ENCODE data around the gene RASGRF1. TPM values are rescaled to one million over a fixed set of nuclear protein-coding genes. Genes with fewer than 3 reads are reported as not detected.

Gene RASGRF1
- total RNA-seq, 1 experiment from 2014 or later = 0.59 TPM

GRCh38 chr15:79088426-79089205 lies 2.0 kb downstream of the RASGRF1 start:
- TF ChIP-seq CTCF (IDR thresholded peaks at IDR 0.05) (no peak), SIN3A (IDR thresholded peaks at IDR 0.05; ENCODE audit: borderline replicate concordance, insufficient read depth, low read depth, low read length) (no peak), REST (IDR thresholded peaks at IDR 0.05; ENCODE audit: insufficient read depth in 1 of 2, low read depth in 2 of 2, low read length in 1 of 2) (no peak), POLR2AphosphoS5 (IDR thresholded peaks at IDR 0.05; ENCODE audit: low read depth, low read length) (no peak), TCF7L2 (IDR thresholded peaks at IDR 0.05; ENCODE audit: low read depth, low read length) (no peak)
- Histone ChIP-seq H3K4me3 (ENCODE audit: low read depth in 2 of 2, low read length in 2 of 2) (no peak overlapping the region), H3K9me3 (ENCODE audit: control insufficient read depth, insufficient read depth, low read depth, low read length) (no peaks in the 10 kb centered on the region), H3K27ac (ENCODE audit: low read length) (no peak overlapping the region), H3K4me1 (ENCODE audit: control insufficient read depth, insufficient read depth, low read length) (peaks cover 11% of the 10 kb centered on the region), H3K27me3 (ENCODE audit: control insufficient read depth, insufficient read depth, low read length) (peaks cover 16% of the 10 kb centered on the region), H3K36me3 (ENCODE audit: control insufficient read depth, insufficient read depth, low read length) (no peaks in the 10 kb centered on the region)
- intact Hi-C loops (cut with micrococcal nuclease; ENCODE audit: unreplicated experiment) (no loop called here), in situ Hi-C loops (cut with HindIII; ENCODE audit: low pct_unique_long_range_greater_than_20kb, low sequenced_read_pairs) (no loop called here)
- ATAC-seq (no peak), DNase-seq (ENCODE audit: low read depth, low spot score) (no peak)
- CTCF ChIA-PET = no interaction called here
- no TSS peak for BruUV-seq (replicated peaks)
- POLR2A ChIA-PET = no interaction called here

- ATAC-seq (no peak), DNase-seq (ENCODE audit: low read depth, low spot score) (no peak)
- no peaks in the 10 kb centered on the region for H3K36me3 ChIP-seq (ENCODE audit: control insufficient read depth, insufficient read depth, low read length)
- H3K9me3 ChIP-seq (ENCODE audit: control insufficient read depth, insufficient read depth, low read depth, low read length) = no peaks in the 10 kb centered on the region
- no peak for TF ChIP-seq CTCF (IDR thresholded peaks at IDR 0.05)
- TF ChIP-seq POLR2AphosphoS5 (IDR thresholded peaks at IDR 0.05; ENCODE audit: low read depth, low read length) = no peak
- TF ChIP-seq REST (IDR thresholded peaks at IDR 0.05; ENCODE audit: insufficient read depth in 1 of 2, low read depth in 2 of 2, low read length in 1 of 2) = no peak
- no peak for TF ChIP-seq TCF7L2 (IDR thresholded peaks at IDR 0.05; ENCODE audit: low read depth, low read length)
- TF ChIP-seq SIN3A (IDR thresholded peaks at IDR 0.05; ENCODE audit: borderline replicate concordance, insufficient read depth, low read depth, low read length) = no peak
- H3K4me3 ChIP-seq (ENCODE audit: low read depth in 2 of 2, low read length in 2 of 2) = no peak overlapping the region
- ChIA-PET CTCF (no interaction called here), POLR2A (no interaction called here)
- in situ Hi-C loops (cut with HindIII; ENCODE audit: low pct_unique_long_range_greater_than_20kb, low sequenced_read_pairs) = no loop called here
- intact Hi-C loops (cut with micrococcal nuclease; ENCODE audit: unreplicated experiment) = no loop called here
- BruUV-seq (replicated peaks) = no TSS peak
- H3K27ac ChIP-seq (ENCODE audit: low read length) = no peak overlapping the region
- H3K4me1 ChIP-seq (ENCODE audit: control insufficient read depth, insufficient read depth, low read length) = peaks cover 11% of the 10 kb centered on the region
- peaks cover 14% of the 10 kb centered on the region for H3K27me3 ChIP-seq (ENCODE audit: control insufficient read depth, insufficient read depth, low read length)
These were observed 3.8 kb downstream of the RASGRF1 start for GRCh38 chr15:79086814-79087213.

Data from Panc1 (cell line).